Medulla oblongata (tissue), 1 donor: ENCODE results near the gene TMEM40.
A peak's percentile ranks its signal among the peaks of the same experiment; 100 is the strongest.
"Not testable (repeated sequence)": the region's sequence is repeated elsewhere in the genome, so short reads cannot be mapped to it uniquely, and the experiment has no call there.

Source experiments
- DNase-seq: peaks from one replicate; pipeline ENCODE4 v3.0.0-alpha.2; 2015; ENCODE audit errors: extremely low spot score

TMEM40 gene

GRCh38 chr3:12775970-12776369, 16.9 kb upstream of the TMEM40 start:
- DNase-seq, result not testable (repeated sequence)

- no peak for DNase-seq
Observed at GRCh38 chr3:12775226-12775625, 16.2 kb upstream of the TMEM40 start.

GRCh38 chr3:12774619-12775018, 15.6 kb upstream of the TMEM40 start:
- DNase-seq, result no peak

GRCh38 chr3:12773710-12774086, 14.6 kb upstream of the TMEM40 start:
- no peak for DNase-seq

- DNase-seq, result no peak
Observed at GRCh38 chr3:12773030-12773709, 14.1 kb upstream of the TMEM40 start.

GRCh38 chr3:12772462-12772861, 13.4 kb upstream of the TMEM40 start:
- DNase-seq, result no peak

GRCh38 chr3:12771236-12771635, 12.2 kb upstream of the TMEM40 start:
- DNase-seq, result no peak

GRCh38 chr3:12769761-12770160, 10.7 kb upstream of the TMEM40 start:
- no peak for DNase-seq

- no peak for DNase-seq
Observed at GRCh38 chr3:12768579-12769527, 9.8 kb upstream of the TMEM40 start.

GRCh38 chr3:12766541-12766940, 7.5 kb upstream of the TMEM40 start:
- peak; percentile 17 for DNase-seq

- no peak for DNase-seq
Observed at GRCh38 chr3:12764171-12764776, 5.2 kb upstream of the TMEM40 start.

- DNase-seq, result no peak
Observed at GRCh38 chr3:12759693-12760565, 870 bp upstream of the TMEM40 start.

GRCh38 chr3:12758025-12758781, 856 bp downstream of the TMEM40 start:
- DNase-seq, result peak; percentile 16

- DNase-seq, result no peak
Observed at GRCh38 chr3:12756635-12757034, 2.4 kb downstream of the TMEM40 start.

GRCh38 chr3:12756175-12756574, 2.9 kb downstream of the TMEM40 start:
- DNase-seq, result no peak

- DNase-seq, result no peak
Observed at GRCh38 chr3:12755754-12756153, 3.3 kb downstream of the TMEM40 start.

- no peak for DNase-seq
Observed at GRCh38 chr3:12754313-12754712, 4.7 kb downstream of the TMEM40 start.

- DNase-seq, result no peak
Observed at GRCh38 chr3:12753275-12754028, 5.6 kb downstream of the TMEM40 start.

- DNase-seq, result no peak
Observed at GRCh38 chr3:12752809-12753208, 6.2 kb downstream of the TMEM40 start.

- DNase-seq, result no peak
Observed at GRCh38 chr3:12752102-12752501, 7.0 kb downstream of the TMEM40 start.
